Measurements from ENCODE around the gene NAA16. TPM values are rescaled to one million over a fixed set of nuclear protein-coding genes. Genes with fewer than 3 reads are reported as not detected.

The NAA16 gene
- polyA plus RNA-seq, 1 of the 3 experiments (the other 2 are of a cell fraction), result 4.4 TPM

DNA sequence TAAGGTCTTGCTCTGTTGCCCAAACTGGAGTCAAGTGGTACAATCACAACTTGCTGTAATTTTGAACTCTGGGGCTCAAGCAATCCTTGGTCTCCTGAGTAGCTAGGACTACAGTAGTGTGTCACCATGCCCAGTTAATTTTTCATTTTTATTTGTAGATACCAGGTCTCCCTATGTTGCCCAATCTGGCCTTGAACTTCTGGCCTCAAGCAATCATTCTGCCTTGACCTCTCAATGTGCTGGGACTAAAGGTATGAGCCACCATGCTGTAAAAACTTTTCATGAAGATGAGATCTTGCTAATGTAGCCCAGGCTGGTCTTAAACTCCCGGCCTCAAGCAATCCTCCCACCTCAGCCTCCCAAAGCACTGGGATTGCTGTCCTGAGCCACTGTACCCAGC is 15.1 kb upstream of the NAA16 start:
- Histone ChIP-seq H3K4me1 (ENCODE audit: control insufficient read depth in 1 of 2, insufficient read depth in 2 of 2, low read depth in 1 of 2, low read length in 1 of 2) (no peaks in the 10 kb centered on the region), H4K20me1 (ENCODE audit: insufficient read depth) (no peaks in the 10 kb centered on the region), H3K79me2 (ENCODE audit: insufficient read depth) (no peaks in the 10 kb centered on the region), H3K9ac (no peak overlapping the region), H3F3A (replicated peaks; ENCODE audit: insufficient read depth) (no peaks in the 10 kb centered on the region), H3K9me3 (no peaks in the 10 kb centered on the region), H3K27ac (ENCODE audit: low read depth in 2 of 2, low read length in 1 of 2) (no peak overlapping the region), H3K9me2 (no peaks in the 10 kb centered on the region), H3K36me3 (replicated peaks in 1 of 2; ENCODE audit: control insufficient read depth in 1 of 2, insufficient read depth in 2 of 2, low read length in 1 of 2) (no peaks in the 10 kb centered on the region), H3K4me3 (ENCODE audit: low read depth in 2 of 2, low read length in 1 of 2) (no peak overlapping the region), H3K4me2 (no peak overlapping the region), H2AFZ (ENCODE audit: low read depth) (no peak overlapping the region), H3K27me3 (ENCODE audit: insufficient read depth) (no peaks in the 10 kb centered on the region)
- ChIA-PET POLR2A (interaction anchor here (0.7 kb wide), 1 partner anchor 31 kb away, joined by 3 read pairs; no protein-coding TSS in a partner anchor), CTCF (interaction anchor here (0.9 kb wide), 1 partner anchor 31 kb away, joined by 3 read pairs; no protein-coding TSS in a partner anchor)
- DNase-seq, result no peak
- TF ChIP-seq TAF1 (IDR thresholded peaks at IDR 0.05; ENCODE audit: borderline replicate concordance, low read depth, low read length) (no peak), MXI1 (IDR thresholded peaks at IDR 0.05; ENCODE audit: low read depth, low read length) (no peak), TCF12 (IDR thresholded peaks at IDR 0.05) (no peak), MEF2A (IDR thresholded peaks at IDR 0.05; ENCODE audit: borderline replicate concordance, low read depth) (no peak), YY1 (IDR thresholded peaks at IDR 0.05; ENCODE audit: low read depth) (no peak), TEAD4 (IDR thresholded peaks at IDR 0.05; ENCODE audit: borderline replicate concordance, insufficient read depth) (no peak), POLR2AphosphoS5 (IDR thresholded peaks at IDR 0.05; ENCODE audit: low read depth, low read length) (no peak), RFX5 (IDR thresholded peaks at IDR 0.05; ENCODE audit: low read length) (no peak), SIN3A (IDR thresholded peaks at IDR 0.05; ENCODE audit: borderline replicate concordance, low read depth, low read length) (no peak), FOSL2 (IDR thresholded peaks at IDR 0.05; ENCODE audit: borderline replicate concordance, low read depth) (no peak), RAD21 (IDR thresholded peaks at IDR 0.05; ENCODE audit: low read length) (no peak), JUND (IDR thresholded peaks at IDR 0.05) (no peak), GATA2 (CRISPR knock-in tag; IDR thresholded peaks at IDR 0.05) (no peak), ELF1 (IDR thresholded peaks at IDR 0.05) (no peak), EZH2phosphoT487 (IDR thresholded peaks at IDR 0.05; ENCODE audit: borderline replicate concordance, low read depth) (no peak)
- TF ChIP-seq, protein P1, sequence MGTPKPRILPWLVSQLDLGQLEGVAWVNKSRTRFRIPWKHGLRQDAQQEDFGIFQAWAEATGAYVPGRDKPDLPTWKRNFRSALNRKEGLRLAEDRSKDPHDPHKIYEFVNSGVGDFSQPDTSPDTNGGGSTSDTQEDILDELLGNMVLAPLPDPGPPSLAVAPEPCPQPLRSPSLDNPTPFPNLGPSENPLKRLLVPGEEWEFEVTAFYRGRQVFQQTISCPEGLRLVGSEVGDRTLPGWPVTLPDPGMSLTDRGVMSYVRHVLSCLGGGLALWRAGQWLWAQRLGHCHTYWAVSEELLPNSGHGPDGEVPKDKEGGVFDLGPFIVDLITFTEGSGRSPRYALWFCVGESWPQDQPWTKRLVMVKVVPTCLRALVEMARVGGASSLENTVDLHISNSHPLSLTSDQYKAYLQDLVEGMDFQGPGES (IDR thresholded peaks at IDR 0.05; ENCODE audit: low read depth, low read length), result no peak
- TF ChIP-seq, protein P2, sequence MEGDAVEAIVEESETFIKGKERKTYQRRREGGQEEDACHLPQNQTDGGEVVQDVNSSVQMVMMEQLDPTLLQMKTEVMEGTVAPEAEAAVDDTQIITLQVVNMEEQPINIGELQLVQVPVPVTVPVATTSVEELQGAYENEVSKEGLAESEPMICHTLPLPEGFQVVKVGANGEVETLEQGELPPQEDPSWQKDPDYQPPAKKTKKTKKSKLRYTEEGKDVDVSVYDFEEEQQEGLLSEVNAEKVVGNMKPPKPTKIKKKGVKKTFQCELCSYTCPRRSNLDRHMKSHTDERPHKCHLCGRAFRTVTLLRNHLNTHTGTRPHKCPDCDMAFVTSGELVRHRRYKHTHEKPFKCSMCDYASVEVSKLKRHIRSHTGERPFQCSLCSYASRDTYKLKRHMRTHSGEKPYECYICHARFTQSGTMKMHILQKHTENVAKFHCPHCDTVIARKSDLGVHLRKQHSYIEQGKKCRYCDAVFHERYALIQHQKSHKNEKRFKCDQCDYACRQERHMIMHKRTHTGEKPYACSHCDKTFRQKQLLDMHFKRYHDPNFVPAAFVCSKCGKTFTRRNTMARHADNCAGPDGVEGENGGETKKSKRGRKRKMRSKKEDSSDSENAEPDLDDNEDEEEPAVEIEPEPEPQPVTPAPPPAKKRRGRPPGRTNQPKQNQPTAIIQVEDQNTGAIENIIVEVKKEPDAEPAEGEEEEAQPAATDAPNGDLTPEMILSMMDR (IDR thresholded peaks at IDR 0.05), result no peak
- TF ChIP-seq, protein P3, sequence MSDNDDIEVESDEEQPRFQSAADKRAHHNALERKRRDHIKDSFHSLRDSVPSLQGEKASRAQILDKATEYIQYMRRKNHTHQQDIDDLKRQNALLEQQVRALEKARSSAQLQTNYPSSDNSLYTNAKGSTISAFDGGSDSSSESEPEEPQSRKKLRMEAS (IDR thresholded peaks at IDR 0.05; ENCODE audit: low read depth), result no peak
- TF ChIP-seq, protein P4, sequence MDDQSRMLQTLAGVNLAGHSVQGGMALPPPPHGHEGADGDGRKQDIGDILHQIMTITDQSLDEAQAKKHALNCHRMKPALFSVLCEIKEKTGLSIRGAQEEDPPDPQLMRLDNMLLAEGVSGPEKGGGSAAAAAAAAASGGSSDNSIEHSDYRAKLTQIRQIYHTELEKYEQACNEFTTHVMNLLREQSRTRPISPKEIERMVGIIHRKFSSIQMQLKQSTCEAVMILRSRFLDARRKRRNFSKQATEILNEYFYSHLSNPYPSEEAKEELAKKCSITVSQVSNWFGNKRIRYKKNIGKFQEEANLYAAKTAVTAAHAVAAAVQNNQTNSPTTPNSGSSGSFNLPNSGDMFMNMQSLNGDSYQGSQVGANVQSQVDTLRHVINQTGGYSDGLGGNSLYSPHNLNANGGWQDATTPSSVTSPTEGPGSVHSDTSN (IDR thresholded peaks at IDR 0.05), result no peak
- TF ChIP-seq, protein P5, sequence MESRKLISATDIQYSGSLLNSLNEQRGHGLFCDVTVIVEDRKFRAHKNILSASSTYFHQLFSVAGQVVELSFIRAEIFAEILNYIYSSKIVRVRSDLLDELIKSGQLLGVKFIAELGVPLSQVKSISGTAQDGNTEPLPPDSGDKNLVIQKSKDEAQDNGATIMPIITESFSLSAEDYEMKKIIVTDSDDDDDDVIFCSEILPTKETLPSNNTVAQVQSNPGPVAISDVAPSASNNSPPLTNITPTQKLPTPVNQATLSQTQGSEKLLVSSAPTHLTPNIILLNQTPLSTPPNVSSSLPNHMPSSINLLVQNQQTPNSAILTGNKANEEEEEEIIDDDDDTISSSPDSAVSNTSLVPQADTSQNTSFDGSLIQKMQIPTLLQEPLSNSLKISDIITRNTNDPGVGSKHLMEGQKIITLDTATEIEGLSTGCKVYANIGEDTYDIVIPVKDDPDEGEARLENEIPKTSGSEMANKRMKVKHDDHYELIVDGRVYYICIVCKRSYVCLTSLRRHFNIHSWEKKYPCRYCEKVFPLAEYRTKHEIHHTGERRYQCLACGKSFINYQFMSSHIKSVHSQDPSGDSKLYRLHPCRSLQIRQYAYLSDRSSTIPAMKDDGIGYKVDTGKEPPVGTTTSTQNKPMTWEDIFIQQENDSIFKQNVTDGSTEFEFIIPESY (IDR thresholded peaks at IDR 0.05; ENCODE audit: borderline replicate concordance, low read depth), result no peak
- WGBS (ENCODE audit: low lambda C conversion rate), result 56% methylated on average over 1 of the region's 1 CpG
